ENCODE results near the gene WDR17.
A peak's percentile ranks its signal among the peaks of the same experiment; 100 is the strongest.

WDR17 gene

DNA sequence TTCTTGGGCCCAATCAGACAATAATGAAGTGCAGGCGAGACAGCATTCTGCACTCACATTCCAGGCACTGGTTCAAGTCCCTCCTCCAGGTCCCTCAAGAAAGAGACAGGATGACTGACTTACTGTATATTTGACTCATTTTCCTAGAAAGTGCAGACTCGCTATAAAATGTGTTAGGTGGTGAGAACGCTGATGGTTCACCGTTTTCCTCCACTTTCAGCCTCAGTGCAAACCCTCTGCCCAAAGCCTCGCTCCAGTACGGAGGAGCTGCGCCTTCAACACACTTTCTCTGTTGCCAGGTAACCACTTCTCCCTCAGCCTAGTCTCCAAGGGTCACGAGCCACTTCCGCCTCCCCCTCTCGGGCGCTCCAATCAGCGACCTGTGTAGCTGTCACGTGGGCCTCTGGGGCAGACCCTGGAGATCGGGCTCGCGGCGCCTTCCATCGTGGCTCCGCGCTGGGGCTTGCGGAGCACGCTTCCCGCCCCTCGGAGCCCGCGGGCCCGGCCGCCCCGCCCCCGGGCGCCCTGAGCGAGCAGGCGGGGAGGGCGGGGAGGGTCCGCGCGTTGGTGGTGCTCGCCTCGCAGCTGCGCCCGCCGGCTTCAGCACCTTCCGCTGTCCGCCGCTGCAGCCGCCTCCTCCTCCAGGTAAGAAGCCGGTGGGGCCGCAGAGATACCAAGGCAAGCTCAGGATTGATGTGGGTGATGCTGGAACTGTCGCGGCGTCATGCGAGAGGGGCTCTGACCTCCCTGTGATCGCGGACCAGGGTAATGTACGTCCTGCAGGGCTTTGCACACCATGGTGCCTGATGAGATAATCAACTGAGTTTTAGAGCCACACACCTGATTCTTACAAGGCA lies at the start of gene WDR17:
WDR17 (plus strand) TSS at position 407 of the 857 bp plus-strand sequence. CDS start 45,740 bp downstream, outside the sequence.
- Mint-ChIP-seq H3K4me3 (peak within 1 kb of the TSS; percentile 99), H3K9me3 (no peaks in the 10 kb centered on the region), H3K4me1 (peaks cover 9% of the 10 kb centered on the region), H3K27ac (peak within 1 kb of the TSS; percentile 96), H3K27me3 (no peaks in the 10 kb centered on the region), H3K36me3 (no peaks in the 10 kb centered on the region)
- ATAC-seq (ENCODE audit: low read depth) = peak; percentile 95
- DNase-seq (ENCODE audit: low spot score in 2 of 2) = peak; percentile 77 to 84

DNA sequence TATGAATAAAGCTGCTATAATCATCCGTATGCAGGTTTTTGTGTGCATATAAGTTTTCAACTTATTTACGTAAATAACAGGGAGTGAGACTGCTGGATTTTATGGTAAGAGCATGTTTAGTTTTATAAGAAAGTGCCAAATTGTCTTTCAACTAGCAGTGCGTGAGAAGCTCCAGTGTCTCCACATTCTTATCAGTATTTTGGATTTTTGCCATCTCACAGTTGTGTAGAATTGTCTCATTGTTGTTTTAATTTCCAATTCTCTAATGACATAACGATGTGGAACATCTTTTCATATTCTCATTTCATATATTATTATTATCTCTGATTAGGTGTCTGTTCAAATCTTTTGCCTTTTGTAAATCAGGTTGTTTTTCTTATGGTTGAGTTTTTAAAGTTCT lies 49.0 kb upstream of the WDR17 start:
- no peak for DNase-seq (ENCODE audit: low spot score in 2 of 2)
- Mint-ChIP-seq H3K4me1 (peaks cover 22% of the 10 kb centered on the region), H3K27me3 (no peaks in the 10 kb centered on the region), H3K36me3 (peaks cover 3% of the 10 kb centered on the region), H3K27ac (no peak overlapping the region), H3K9me3 (peaks cover 5% of the 10 kb centered on the region), H3K4me3 (no peak overlapping the region)
- no peak for ATAC-seq (ENCODE audit: low read depth)

DNA sequence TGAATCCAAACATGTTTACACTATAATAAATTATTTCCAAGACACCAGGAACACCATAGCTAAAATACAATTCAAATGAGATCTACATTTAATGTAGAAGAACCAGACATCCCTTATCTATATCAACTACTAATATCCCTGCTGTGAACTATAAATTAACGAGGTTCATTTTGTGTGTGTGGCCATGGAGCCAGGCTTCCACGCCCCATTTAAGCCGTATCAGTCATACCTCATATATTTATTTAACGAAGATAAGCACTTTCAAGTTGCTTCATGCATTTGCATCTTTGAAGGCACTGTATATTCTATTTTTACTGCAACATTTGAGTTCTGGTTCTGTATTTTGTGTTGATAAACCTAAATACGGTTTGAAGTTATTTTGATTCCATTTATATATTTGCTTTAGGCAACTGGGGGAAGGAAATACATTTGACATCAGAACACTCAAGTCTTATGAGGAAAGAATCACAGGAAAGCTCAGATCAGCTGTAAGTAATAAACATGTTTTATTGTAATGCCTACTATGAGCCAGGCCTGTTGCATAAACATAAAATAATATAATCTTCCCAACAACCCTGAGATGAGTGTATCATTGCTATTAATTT lies 45.1 kb upstream of the WDR17 start:
- Mint-ChIP-seq H3K36me3 (peaks cover 3% of the 10 kb centered on the region), H3K27ac (no peak overlapping the region), H3K4me3 (no peak overlapping the region), H3K9me3 (peaks cover 5% of the 10 kb centered on the region), H3K27me3 (no peaks in the 10 kb centered on the region), H3K4me1 (peaks cover 5% of the 10 kb centered on the region)
- DNase-seq (ENCODE audit: low spot score in 2 of 2) (no peak), ATAC-seq (ENCODE audit: low read depth) (no peak)

DNA sequence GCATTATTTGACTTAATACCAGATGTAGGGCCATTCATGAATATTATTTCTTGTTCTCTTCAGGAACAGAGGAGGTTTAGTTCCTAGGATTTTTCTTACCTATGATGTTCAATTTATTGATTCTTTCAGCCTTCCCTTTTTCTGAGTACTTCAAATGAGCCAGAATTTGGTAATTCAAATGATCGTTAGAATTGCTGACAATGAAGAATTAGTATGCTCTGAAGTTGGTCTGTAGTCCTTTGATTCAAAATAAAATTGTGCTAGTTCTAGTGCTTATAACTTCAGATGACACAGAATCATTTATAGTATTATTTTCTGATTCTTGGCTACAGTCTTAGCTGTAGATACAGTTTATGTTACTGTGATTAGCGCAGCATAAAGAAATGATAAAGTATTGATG lies 35.2 kb upstream of the WDR17 start:
- Mint-ChIP-seq H3K27ac (no peak overlapping the region), H3K27me3 (peaks cover 2% of the 10 kb centered on the region), H3K9me3 (peaks cover 2% of the 10 kb centered on the region), H3K4me1 (no peaks in the 10 kb centered on the region), H3K36me3 (no peaks in the 10 kb centered on the region), H3K4me3 (no peak overlapping the region)
- no peak for DNase-seq (ENCODE audit: low spot score in 2 of 2)
- ATAC-seq (ENCODE audit: low read depth) = no peak

DNA sequence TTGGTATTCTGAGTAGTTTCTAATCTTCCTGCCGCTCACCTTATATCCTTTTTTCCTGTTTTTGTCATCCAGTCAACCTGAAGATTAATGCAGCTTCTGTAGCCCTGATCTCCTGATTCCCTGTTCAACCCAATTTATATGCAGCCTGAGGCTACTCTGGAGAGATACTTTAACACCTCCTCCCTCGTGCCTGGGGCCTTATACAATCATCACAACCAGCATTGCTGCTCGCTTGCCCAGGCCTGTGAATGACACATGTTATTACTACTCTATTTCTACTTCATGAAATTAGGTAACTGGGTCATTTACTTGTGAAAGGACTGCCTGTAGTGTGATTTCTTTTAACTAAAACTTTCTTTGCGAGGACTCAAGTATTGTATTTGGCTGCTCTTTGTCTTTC lies 33.7 kb upstream of the WDR17 start:
- H3K9me3 Mint-ChIP-seq = peaks cover 2% of the 10 kb centered on the region
- DNase-seq (ENCODE audit: low spot score in 2 of 2) (no peak), ATAC-seq (ENCODE audit: low read depth) (no peak)
- peaks cover 8% of the 10 kb centered on the region for H3K4me1 Mint-ChIP-seq
- H3K36me3 Mint-ChIP-seq = no peaks in the 10 kb centered on the region
- no peak overlapping the region for H3K27ac Mint-ChIP-seq
- no peak overlapping the region for H3K4me3 Mint-ChIP-seq
- no peaks in the 10 kb centered on the region for H3K27me3 Mint-ChIP-seq

DNA sequence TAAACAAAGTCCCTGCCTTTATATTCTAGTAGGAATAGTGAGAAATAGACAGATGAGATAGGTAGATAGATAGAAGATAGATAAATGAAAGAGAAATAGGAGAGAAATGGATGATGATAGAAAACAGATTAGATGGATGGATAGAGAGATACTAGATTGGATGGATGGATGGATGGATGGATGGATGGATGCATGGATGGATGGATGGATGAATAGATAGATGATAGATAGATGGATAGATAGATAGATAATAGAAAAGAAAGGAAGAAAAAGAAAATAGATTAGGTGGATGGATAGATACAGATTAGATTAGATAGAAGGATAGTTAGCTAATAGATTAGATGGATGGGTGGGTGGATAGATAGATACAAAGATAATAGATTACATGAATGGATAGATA lies 33.2 kb upstream of the WDR17 start:
- Mint-ChIP-seq H3K9me3 (peaks cover 2% of the 10 kb centered on the region), H3K27me3 (no peaks in the 10 kb centered on the region), H3K4me3 (no peak overlapping the region), H3K27ac (no peak overlapping the region), H3K36me3 (no peaks in the 10 kb centered on the region), H3K4me1 (peaks cover 8% of the 10 kb centered on the region)
- ATAC-seq (ENCODE audit: low read depth) (no peak), DNase-seq (ENCODE audit: low spot score in 2 of 2) (no peak)

DNA sequence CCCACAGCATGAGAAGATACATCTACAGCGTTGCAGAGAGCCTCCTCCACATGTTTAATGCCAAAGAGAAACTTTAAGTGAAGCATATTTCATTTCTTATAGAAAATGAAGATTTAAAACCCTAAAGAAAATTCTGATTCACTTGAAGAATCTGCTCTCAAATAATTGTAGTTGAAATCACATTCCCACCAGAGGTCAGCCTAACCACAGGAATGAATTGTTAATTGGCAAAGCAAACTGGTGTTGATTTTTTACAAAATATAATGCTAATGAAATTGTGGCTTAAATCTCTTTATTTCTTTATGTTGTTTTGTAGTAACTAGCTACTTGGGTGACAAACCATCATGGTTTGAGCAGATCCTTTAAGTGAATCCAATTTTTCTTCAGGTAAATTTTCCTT lies 31.1 kb upstream of the WDR17 start:
- ATAC-seq (ENCODE audit: low read depth) (no peak), DNase-seq (ENCODE audit: low spot score in 2 of 2) (peak in 1 of 2 donors; percentile 30)
- Mint-ChIP-seq H3K4me3 (no peak overlapping the region), H3K4me1 (peaks cover 11% of the 10 kb centered on the region), H3K27ac (no peak overlapping the region), H3K9me3 (peaks cover 5% of the 10 kb centered on the region), H3K27me3 (no peaks in the 10 kb centered on the region), H3K36me3 (no peaks in the 10 kb centered on the region)

DNA sequence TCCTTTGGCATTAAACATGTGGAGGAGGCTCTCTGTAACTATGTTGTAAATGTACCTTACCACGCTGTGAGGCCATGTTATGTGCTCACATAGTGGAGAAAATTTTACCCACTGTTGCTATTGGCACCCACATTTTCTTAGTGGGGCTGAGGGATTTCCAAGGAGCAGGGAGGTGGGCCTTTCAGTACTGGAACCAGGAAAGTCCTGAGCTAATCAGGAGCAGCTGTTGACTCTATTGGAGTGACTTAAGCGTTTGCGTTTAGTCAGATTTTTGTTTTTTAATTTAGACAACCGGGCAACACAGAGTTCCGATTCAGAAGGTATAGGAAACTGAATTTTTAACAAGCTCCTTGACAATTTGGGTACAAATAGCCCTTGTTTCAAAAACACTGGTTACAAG lies 30.7 kb upstream of the WDR17 start:
- H3K9me3 Mint-ChIP-seq = peaks cover 5% of the 10 kb centered on the region
- H3K27ac Mint-ChIP-seq = no peak overlapping the region
- DNase-seq (ENCODE audit: low spot score in 2 of 2) = no peak
- H3K36me3 Mint-ChIP-seq = no peaks in the 10 kb centered on the region
- H3K4me1 Mint-ChIP-seq = peaks cover 11% of the 10 kb centered on the region
- no peaks in the 10 kb centered on the region for H3K27me3 Mint-ChIP-seq
- H3K4me3 Mint-ChIP-seq = no peak overlapping the region
- ATAC-seq (ENCODE audit: low read depth) = no peak

DNA sequence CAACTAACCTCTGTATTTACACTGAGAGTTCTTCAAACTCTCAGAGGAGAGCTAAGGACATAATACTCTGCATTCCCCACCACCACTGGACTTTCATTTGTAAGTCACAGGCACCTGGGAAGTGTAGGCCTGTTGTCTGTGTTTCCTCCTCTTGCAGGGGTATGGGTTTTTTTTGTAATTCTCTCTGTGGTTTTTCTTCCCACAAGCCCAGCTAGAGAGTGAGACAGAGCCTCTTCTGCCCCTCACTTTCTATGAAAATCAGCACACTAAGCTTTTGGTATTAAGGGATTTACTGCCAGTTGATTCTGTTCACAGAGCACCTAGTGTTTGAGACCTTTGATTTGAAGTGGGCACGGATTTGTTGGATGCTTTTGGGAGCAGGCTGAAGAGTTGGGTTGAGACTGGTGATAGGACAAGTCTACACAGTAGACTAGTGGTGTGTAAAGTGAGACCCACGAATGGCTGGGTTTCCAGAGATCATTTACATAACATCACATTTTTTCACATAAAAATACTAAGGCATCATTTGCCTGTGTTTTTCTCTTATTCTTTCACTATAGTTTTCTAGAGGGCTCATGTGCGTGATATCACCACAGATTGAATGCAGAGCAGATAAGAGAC lies 28.9 kb upstream of the WDR17 start:
- no peak overlapping the region for H3K4me3 Mint-ChIP-seq
- peaks cover 5% of the 10 kb centered on the region for H3K9me3 Mint-ChIP-seq
- DNase-seq (ENCODE audit: low spot score in 2 of 2) (no peak), ATAC-seq (ENCODE audit: low read depth) (no peak)
- H3K27ac Mint-ChIP-seq = peak overlapping the region; percentile 8
- H3K4me1 Mint-ChIP-seq = peaks cover 11% of the 10 kb centered on the region
- H3K36me3 Mint-ChIP-seq = no peaks in the 10 kb centered on the region
- H3K27me3 Mint-ChIP-seq = no peaks in the 10 kb centered on the region

DNA sequence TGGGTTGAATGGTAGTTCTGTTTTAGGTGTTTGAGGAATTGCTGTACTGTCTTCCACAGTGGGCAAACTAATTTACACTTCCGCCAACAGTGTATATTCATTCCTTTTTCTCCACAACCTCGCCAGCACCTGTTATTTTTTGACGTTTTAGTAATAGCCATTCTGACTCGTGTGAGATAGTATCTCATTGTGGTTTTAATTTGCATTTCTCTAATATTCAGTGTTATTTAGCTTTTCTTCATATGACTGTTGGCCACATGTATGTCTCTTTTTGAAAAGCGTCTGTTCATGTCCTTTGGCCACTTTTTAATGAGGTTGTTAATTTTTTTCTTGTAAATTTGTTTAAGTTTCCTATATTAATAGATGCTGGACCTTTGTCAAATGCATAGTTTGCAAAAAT lies 26.9 kb upstream of the WDR17 start:
- H3K36me3 Mint-ChIP-seq = no peaks in the 10 kb centered on the region
- ATAC-seq (ENCODE audit: low read depth) (no peak), DNase-seq (ENCODE audit: low spot score in 2 of 2) (no peak)
- H3K4me3 Mint-ChIP-seq = no peak overlapping the region
- H3K27ac Mint-ChIP-seq = no peak overlapping the region
- H3K27me3 Mint-ChIP-seq = peaks cover 3% of the 10 kb centered on the region
- H3K4me1 Mint-ChIP-seq = peaks cover 11% of the 10 kb centered on the region
- peaks cover 5% of the 10 kb centered on the region for H3K9me3 Mint-ChIP-seq

DNA sequence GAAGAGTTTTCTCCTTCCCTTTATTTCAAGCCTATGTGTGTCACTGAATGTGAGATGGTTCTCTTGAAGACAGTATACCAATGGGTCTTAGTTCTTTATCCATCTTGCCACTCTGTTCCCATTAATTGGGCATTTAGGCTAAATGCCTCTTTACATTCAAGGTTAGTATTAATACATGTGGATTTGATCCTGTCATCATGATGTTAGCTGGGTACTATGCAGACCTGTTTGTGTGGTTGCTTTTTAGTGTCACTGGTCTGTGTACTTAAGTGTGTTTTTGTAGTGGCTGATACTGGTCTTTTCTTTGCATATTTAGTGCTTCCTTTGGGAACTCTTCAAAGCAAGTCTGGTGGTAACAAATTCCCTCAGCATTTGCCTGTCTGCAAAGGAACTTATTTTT lies 23.4 kb upstream of the WDR17 start:
- ATAC-seq (ENCODE audit: low read depth) = no peak
- no peaks in the 10 kb centered on the region for H3K36me3 Mint-ChIP-seq

DNA sequence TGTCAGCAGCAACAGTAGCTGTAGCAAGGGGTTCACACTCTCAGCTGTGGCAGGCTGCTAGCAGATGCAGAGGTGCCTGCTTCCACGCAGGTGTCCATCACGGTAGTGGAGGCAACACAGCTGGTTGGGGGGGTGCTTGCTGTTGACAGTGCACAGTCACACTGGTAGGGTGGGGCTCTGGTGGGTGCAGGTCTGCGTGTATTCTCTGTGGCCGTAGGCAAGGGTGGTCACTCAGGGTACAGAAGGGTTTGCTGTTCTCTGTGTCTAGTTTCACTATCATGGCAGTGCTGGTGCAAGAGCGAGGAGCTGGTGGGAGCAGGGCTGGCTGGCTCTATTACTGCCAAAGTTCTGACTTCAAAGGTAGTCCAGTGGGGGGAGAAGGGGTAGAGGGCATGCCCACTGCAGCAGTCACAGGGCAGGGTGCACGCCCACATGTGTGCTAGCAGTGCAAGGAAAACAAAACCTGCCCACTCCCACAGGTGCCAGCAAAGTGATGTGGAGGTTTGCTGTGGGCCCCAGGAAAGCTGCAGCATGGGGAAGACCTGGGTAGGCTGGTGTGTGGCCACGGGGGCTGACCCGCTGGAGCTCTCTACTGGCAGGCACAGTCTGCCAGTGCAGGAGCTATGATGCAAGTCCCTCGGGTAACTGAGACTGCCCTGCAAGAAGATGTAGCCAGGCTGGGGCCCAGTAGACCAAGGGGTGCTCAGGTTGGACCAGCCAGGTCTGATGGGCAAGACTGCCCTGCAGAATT lies 21.6 kb upstream of the WDR17 start:
- no peak for DNase-seq (ENCODE audit: low spot score in 2 of 2)
- Mint-ChIP-seq H3K27ac (no peak overlapping the region), H3K4me1 (no peaks in the 10 kb centered on the region), H3K27me3 (peaks cover 8% of the 10 kb centered on the region), H3K36me3 (no peaks in the 10 kb centered on the region), H3K4me3 (no peak overlapping the region), H3K9me3 (no peaks in the 10 kb centered on the region)
- no peak for ATAC-seq (ENCODE audit: low read depth)

More for the DNA sequence above, 23.4 kb upstream of the WDR17 start:
- no peak for DNase-seq (ENCODE audit: low spot score in 2 of 2)
- no peak overlapping the region for H3K4me3 Mint-ChIP-seq
- peaks cover 6% of the 10 kb centered on the region for H3K27me3 Mint-ChIP-seq
- no peak overlapping the region for H3K27ac Mint-ChIP-seq
- H3K4me1 Mint-ChIP-seq = peaks cover 3% of the 10 kb centered on the region
- peaks cover 4% of the 10 kb centered on the region for H3K9me3 Mint-ChIP-seq

DNA sequence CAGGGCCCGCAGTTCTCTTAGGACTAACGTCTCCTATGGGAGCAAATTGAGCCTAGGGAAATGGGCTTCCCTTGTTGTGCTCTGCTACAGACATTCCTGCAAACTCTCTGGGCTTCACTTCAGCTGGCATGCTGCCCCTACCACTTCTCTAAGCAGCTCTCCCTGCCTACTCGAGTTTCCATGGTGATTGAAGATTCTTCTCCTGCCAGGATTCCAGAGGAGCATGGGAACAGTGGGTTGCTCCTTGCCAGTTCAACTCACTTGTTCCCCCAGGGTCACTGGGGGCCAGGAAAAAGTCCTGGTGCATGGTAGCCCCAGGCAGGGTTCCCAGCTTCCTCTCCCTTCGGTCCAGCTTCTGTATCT lies 21.1 kb upstream of the WDR17 start:
- ATAC-seq (ENCODE audit: low read depth) = no peak
- H3K36me3 Mint-ChIP-seq = no peaks in the 10 kb centered on the region
- no peak overlapping the region for H3K4me3 Mint-ChIP-seq
- no peak overlapping the region for H3K27ac Mint-ChIP-seq
- DNase-seq (ENCODE audit: low spot score in 2 of 2) = no peak
- peaks cover 8% of the 10 kb centered on the region for H3K27me3 Mint-ChIP-seq
- no peaks in the 10 kb centered on the region for H3K9me3 Mint-ChIP-seq
- H3K4me1 Mint-ChIP-seq = no peaks in the 10 kb centered on the region

DNA sequence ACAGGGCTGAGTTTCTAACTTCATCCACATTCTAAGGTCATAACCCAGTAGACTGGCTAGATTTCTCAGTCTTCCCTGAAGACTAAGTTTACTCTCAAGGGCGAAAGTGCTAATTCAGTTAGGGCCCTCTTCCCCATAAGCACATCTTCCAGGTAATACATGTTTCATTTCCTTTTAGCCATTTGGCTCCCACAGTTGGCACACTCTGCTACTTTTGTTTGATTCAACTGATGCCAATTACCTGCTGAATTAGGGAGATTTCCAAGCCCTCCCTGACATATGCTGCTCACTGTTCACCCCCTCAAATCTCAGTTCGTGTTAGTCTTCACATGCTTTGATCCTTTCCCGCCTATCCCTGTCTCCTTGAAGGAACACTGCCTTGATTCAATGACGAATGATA lies 17.0 kb upstream of the WDR17 start:
- no peaks in the 10 kb centered on the region for H3K36me3 Mint-ChIP-seq
- H3K27me3 Mint-ChIP-seq = peaks cover 7% of the 10 kb centered on the region
- no peak overlapping the region for H3K27ac Mint-ChIP-seq
- DNase-seq (ENCODE audit: low spot score in 2 of 2) (no peak), ATAC-seq (ENCODE audit: low read depth) (no peak)
- peaks cover 9% of the 10 kb centered on the region for H3K4me1 Mint-ChIP-seq
- no peak overlapping the region for H3K4me3 Mint-ChIP-seq
- H3K9me3 Mint-ChIP-seq = no peaks in the 10 kb centered on the region

Measured in memory B cell (primary cell).